A673 (cell line): ENCODE measurements around the gene CARD9. TPM values are rescaled to one million over a fixed set of nuclear protein-coding genes. Genes with fewer than 3 reads are reported as not detected.
"Not testable (repeated sequence)": the region's sequence is repeated elsewhere in the genome, so short reads cannot be mapped to it uniquely, and the experiment has no call there.

ENCODE experiments used
- BruUV-seq: library from RNA; stranded (reverse); fragments of 400-500 nt; replicated peaks from 2 replicates; lab custom pipeline; 2021; lab: Mats Ljungman, UMichigan
- CTCF ChIA-PET: fragments of 300-600 bp; sonication (Branson Sonifier 250); formaldehyde crosslinking; loops from one replicate; lab custom pipeline; 2022; ENCODE audit warnings: antibody characterized with exemption; lab: Charles Lee
- POLR2A ChIA-PET: fragments of 300-600 bp; sonication (Branson Sonifier 250); formaldehyde crosslinking; loops from one replicate; lab custom pipeline; 2022; ENCODE audit warnings: antibody characterized with exemption; ENCODE audit not compliant: low non-redundant PET; lab: Charles Lee
- DNase-seq: peaks from one replicate; pipeline ENCODE4 v3.0.0-alpha.2; 2015; ENCODE audit warnings: low spot score
- H3K27ac ChIP-seq: fragments of 200-600 bp; sonication (generic); 2 replicates; pipeline ENCODE4 v1.5.1; 2016; ENCODE audit warnings: mixed run types, low read depth, mild to moderate bottlenecking, mixed read lengths, antibody characterized with exemption, low read length; ENCODE audit not compliant: poor library complexity, severe bottlenecking
- H3K27me3 ChIP-seq: fragments of 200-600 bp; sonication (generic); replicated peaks from 2 replicates; pipeline ENCODE4 v1.6.1; 2017; ENCODE audit warnings: mixed run types, low read depth, mild to moderate bottlenecking, mixed read lengths, antibody characterized with exemption, low read length; ENCODE audit not compliant: insufficient read depth, poor library complexity
- H3K36me3 ChIP-seq: fragments of 200-600 bp; sonication (generic); 2 replicates; pipeline ENCODE4 v1.6.1; 2016; ENCODE audit warnings: mixed run types, mild to moderate bottlenecking, mixed read lengths, antibody characterized with exemption, low read length; ENCODE audit not compliant: insufficient read depth, poor library complexity, severe bottlenecking
- H3K4me1 ChIP-seq: fragments of 200-600 bp; sonication (generic); 2 replicates; pipeline ENCODE4 v1.6.1; 2017; ENCODE audit warnings: mixed run types, mild to moderate bottlenecking, mixed read lengths, antibody characterized with exemption, low read length; ENCODE audit not compliant: insufficient read depth, poor library complexity, severe bottlenecking
- H3K4me3 ChIP-seq: fragments of 200-600 bp; sonication (generic); 2 replicates; pipeline ENCODE4 v1.5.1; 2016; ENCODE audit warnings: low read depth, mixed run types, mild to moderate bottlenecking, mixed read lengths, low read length; ENCODE audit not compliant: poor library complexity, severe bottlenecking
- H3K9me3 ChIP-seq: fragments of 200-600 bp; sonication (generic); 2 replicates; pipeline ENCODE4 v1.6.1; 2016; ENCODE audit warnings: mixed run types, low read depth, mild to moderate bottlenecking, mixed read lengths, antibody characterized with exemption, low read length; ENCODE audit not compliant: poor library complexity, severe bottlenecking
- CTCF ChIP-seq: fragments of 300-800, 200-600 bp; sonication (generic); conservative IDR thresholded peaks from 2 replicates; pipeline ENCODE4 v1.5.1; 2017; ENCODE audit warnings: low read depth, mild to moderate bottlenecking, antibody characterized with exemption, low read length, moderate library complexity, mixed read lengths
- EZH2 ChIP-seq: fragments of 200-600 bp; sonication (generic); IDR thresholded peaks from 2 replicates; pipeline ENCODE4 v1.6.1; 2017; ENCODE audit warnings: borderline replicate concordance, low read depth, mild to moderate bottlenecking, mixed read lengths, antibody characterized with exemption, low read length; ENCODE audit not compliant: poor library complexity, severe bottlenecking
- intact Hi-C: fragments of 100-400 bp; cut with micrococcal nuclease; formaldehyde crosslinking; loops from one replicate; pipeline ENCODE4 v1.10.0; 2022; ENCODE audit not compliant: unreplicated experiment
- total RNA-seq: library from RNA; stranded (reverse); gene quantifications from 2 replicates; pipeline ENCODE4 v1.2.3, GENCODE V29; 2021

CARD9 gene
- total RNA-seq, 1 experiment from 2014 or later, result 5.4 TPM

DNA sequence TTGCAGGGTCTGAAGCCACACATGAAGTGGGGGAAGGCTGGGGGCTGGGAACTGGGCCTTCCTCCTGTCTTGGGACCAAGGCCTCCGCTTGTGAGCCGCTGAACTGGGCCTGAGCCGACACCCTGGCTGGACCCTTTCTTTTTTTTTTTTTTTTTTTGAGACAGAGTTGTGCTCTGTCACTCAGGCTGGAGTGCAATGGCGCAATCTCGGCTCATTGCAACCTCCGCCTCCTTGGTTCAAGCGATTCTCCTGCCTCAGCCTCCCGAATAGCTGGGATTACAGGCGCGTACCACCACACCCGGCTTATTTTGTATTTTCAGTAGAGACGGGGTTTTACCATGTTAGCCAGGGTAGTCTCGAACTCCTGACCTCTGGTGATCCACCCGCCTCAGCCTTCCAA lies 54.2 kb downstream of the CARD9 start:
- H3K4me1 ChIP-seq, POLR2A ChIA-PET, H3K4me3 ChIP-seq, intact Hi-C loops, H3K27me3 ChIP-seq, H3K27ac ChIP-seq, BruUV-seq, H3K36me3 ChIP-seq, CTCF ChIA-PET, DNase-seq: not testable (repeated sequence)
- H3K9me3 ChIP-seq, result peaks cover 15% of the 10 kb centered on the region

DNA sequence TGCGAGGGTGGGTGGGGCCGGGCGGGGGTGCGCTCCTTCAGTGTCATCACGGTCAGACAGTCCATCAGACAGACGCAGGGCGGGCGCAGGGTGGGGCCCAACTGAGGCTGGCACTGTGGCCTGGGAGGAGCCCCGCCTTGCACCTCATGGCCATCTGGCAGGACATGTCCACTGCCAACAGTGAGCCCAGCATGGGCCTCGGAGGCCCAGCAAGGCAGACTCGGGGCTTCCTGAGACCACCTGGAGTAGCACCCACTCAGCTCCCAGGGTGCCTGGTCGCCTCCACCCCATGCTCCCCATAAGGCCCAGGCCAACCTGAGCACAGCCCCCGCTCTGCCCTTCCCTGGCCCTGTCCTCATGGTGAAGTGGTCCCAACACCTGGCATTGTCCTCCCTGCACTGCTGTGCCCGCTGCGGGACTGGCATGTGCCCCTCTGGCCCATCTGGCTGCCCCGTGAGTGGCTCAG lies 54.7 kb downstream of the CARD9 start:
- no peak for DNase-seq
- H3K4me1 ChIP-seq, result no peaks in the 10 kb centered on the region
- no peaks in the 10 kb centered on the region for H3K36me3 ChIP-seq
- TF ChIP-seq EZH2 (no peak), CTCF (no peak)
- intact Hi-C loops, result no loop called here
- H3K9me3 ChIP-seq, result peaks cover 15% of the 10 kb centered on the region
- H3K27ac ChIP-seq, result no peak overlapping the region
- POLR2A ChIA-PET, result no interaction called here
- no peak overlapping the region for H3K4me3 ChIP-seq
- CTCF ChIA-PET, result no interaction called here
- H3K27me3 ChIP-seq, result no peaks in the 10 kb centered on the region
- BruUV-seq, result no TSS peak

GRCh38 chr9:136318111-136318775 lies 55.2 kb downstream of the CARD9 start:
- H3K4me1 ChIP-seq, result no peaks in the 10 kb centered on the region
- intact Hi-C loops, result no loop called here
- no TSS peak for BruUV-seq
- no peak overlapping the region for H3K4me3 ChIP-seq
- no peak overlapping the region for H3K27ac ChIP-seq
- peaks cover 15% of the 10 kb centered on the region for H3K9me3 ChIP-seq
- ChIA-PET POLR2A (no interaction called here), CTCF (interaction anchor here (0.7 kb wide), 1 partner anchor 45 kb away, joined by 3 read pairs; no protein-coding TSS in a partner anchor)
- no peak for DNase-seq
- H3K36me3 ChIP-seq, result no peaks in the 10 kb centered on the region
- no peaks in the 10 kb centered on the region for H3K27me3 ChIP-seq
- TF ChIP-seq CTCF (no peak), EZH2 (no peak)

DNA sequence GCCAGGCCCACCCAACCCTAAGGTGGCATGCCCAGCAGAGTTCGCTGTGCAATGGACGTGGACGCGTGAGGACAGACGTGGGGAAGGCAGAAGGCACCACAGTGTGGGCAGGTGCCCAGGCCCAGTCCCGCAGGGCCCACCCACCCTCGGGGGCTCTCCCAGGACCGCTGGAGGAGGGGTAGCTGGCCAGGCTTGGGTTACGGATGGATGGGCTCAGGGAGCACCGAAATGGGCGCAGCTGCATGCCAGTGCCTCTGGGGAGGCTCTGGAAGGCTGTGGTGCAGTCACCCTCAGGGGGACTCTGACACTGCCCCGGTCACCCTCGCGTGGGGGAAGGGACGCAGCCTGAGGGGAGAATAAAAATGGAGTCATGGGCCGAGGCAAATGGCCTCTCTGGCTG lies 55.8 kb downstream of the CARD9 start:
- intact Hi-C loops, result no loop called here
- no TSS peak for BruUV-seq
- CTCF ChIA-PET, result interaction anchor here (0.7 kb wide), 1 partner anchor 45 kb away, joined by 3 read pairs; no protein-coding TSS in a partner anchor
- Histone ChIP-seq H3K4me1 (no peaks in the 10 kb centered on the region), H3K9me3 (peaks cover 15% of the 10 kb centered on the region), H3K4me3 (no peak overlapping the region), H3K27me3 (no peaks in the 10 kb centered on the region), H3K36me3 (no peaks in the 10 kb centered on the region), H3K27ac (no peak overlapping the region)
- DNase-seq, result no peak
- no peak for TF ChIP-seq CTCF
- TF ChIP-seq EZH2, result no peak
- POLR2A ChIA-PET, result no interaction called here
